ENCODE measurements around the gene PTCD2.

DNA sequence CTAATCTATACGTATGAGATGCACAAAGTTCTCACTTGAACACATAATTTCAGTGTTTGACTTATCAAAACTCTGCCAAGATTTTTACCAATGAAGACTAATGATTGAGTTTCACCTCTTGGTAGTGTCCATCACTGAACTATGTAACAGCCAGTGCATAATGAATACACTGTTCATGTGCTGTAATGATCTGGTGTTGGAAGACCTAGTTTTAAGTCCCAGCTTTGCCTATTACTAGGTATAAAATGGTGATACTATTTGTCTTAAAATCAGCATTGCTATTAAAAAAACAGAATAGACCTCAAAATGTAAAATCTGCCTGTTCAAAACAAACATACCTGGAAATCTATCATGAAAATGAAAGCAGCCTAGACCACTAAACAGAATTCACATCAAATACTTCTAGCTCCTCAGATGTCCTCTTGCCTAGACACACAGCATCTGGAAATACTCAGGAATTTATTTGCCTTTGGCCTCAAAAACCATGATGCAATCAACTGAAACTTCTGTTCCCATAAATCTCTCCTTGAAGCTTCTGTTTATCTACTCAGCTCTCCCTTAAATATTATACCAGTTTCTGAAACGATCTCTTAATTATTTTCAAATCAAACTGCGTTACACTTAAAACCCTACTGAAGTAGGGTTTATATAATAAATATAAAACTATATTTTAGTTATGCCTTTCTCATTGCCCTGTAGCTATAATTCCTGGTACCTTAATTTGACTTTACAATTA lies 38.2 kb upstream of the PTCD2 start:
- TF ChIP-seq, protein P1, sequence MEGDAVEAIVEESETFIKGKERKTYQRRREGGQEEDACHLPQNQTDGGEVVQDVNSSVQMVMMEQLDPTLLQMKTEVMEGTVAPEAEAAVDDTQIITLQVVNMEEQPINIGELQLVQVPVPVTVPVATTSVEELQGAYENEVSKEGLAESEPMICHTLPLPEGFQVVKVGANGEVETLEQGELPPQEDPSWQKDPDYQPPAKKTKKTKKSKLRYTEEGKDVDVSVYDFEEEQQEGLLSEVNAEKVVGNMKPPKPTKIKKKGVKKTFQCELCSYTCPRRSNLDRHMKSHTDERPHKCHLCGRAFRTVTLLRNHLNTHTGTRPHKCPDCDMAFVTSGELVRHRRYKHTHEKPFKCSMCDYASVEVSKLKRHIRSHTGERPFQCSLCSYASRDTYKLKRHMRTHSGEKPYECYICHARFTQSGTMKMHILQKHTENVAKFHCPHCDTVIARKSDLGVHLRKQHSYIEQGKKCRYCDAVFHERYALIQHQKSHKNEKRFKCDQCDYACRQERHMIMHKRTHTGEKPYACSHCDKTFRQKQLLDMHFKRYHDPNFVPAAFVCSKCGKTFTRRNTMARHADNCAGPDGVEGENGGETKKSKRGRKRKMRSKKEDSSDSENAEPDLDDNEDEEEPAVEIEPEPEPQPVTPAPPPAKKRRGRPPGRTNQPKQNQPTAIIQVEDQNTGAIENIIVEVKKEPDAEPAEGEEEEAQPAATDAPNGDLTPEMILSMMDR (IDR thresholded peaks at IDR 0.05; ENCODE audit: low read depth, low read length, poor library complexity, severe bottlenecking), result no peak
- TF ChIP-seq EZH2phosphoT487 (IDR thresholded peaks at IDR 0.05; ENCODE audit: borderline replicate concordance, low read length), result no peak

Measured in DOHH2 (cell line).